Kidney tubule cell (primary cell): ENCODE results near the gene CBR1.
"Not testable (repeated sequence)": the region's sequence is repeated elsewhere in the genome, so short reads cannot be mapped to it uniquely, and the experiment has no call there.

Experiments
- DNase-seq: peaks from one replicate; pipeline ENCODE4 v3.0.0-alpha.2; 2018; ENCODE audit warnings: low spot score

CBR1 gene

DNA sequence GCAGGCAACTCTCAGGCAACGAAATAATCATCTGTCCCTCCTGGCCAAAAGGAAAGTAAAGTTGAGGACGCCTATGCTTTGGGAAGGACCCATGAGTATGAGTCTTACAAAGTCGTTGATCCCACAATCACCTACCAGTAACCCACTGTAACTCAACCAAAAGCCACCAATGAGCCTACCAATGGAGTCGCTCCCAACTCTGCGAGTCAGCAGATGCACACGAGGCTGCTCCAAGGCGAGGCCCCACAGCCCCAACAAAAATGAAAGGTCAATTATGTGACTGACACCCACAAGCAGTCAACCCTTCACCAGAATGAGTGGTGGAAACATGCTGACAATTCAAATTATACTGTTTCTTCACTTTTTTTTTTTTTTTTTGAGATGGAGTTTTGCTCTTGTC lies 21.5 kb upstream of the CBR1 start:
- no peak for DNase-seq

DNA sequence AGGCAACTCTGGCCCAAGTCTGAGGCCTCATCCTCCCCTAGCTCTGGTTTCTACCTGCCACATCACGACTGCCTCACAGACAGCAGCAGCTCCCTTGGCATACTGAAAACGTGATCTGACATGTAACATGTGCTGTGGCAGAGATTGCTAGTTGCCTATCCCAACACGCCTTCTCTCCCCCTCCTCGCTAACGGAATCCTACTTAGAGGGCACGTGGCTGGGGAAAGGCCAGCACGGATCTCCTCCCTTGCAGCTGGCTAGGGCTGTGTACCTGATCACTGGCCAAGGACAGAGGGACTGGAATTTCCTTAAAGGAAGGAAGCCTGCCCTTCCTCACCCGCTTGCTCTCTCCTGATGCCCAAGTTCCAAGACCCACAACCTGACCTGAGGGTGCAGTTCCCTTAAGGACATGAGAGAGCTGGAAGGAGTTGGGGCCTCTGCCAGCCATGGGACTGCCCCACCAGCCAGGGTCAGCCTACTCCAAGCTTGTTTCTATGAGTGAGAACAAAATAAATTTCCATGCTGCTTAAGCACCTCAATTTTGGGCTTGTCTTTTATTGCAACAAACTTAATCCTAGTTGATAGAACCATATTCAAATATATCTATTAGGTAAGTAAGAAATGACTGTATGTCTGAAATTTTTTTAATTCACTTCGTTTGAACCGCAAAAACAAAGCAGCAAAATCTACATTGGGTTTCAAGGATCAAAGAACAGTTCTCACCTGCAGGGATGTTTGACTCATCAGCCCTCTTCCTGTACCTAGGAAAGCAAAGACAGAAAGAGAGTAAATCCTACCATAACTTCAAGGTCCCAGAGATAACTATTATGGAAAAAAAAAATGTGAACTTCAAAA lies 16.7 kb upstream of the CBR1 start:
- DNase-seq, result no peak

DNA sequence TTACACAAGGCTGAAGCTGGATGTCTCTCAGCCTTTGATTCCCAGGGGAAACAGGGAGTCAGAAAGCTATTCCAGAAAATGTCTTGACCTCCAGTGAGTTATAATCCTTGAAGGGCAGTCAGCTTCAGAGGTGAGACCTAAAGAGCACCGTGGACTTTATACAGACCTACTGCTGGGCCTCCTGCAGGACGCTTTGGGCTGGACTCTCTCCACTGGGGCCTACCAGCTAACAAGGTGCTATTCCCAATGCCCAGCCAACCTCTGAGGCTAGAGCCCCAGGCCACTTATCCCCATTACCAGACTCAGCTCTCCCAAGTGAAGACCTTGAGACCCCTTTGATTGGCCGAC lies 16.1 kb upstream of the CBR1 start:
- no peak for DNase-seq

DNA sequence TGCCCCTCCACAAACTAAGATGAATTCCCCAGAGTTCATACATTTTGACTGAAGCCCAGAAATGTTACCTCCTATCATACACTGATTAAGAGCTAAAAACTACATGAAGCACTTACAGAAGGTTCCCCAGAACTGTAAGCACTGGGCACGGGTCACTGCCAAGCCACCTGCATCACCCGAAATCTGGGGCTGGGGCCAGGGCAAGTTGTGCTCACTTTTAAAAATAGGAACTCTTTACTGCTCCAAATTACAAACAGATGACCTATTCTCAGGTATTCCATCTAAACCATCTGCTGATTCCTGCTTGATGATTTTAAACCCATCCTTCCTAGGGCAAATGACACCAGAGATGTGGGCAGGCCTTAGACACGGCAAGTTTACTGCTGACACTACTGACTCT lies 14.3 kb upstream of the CBR1 start:
- no peak for DNase-seq

DNA sequence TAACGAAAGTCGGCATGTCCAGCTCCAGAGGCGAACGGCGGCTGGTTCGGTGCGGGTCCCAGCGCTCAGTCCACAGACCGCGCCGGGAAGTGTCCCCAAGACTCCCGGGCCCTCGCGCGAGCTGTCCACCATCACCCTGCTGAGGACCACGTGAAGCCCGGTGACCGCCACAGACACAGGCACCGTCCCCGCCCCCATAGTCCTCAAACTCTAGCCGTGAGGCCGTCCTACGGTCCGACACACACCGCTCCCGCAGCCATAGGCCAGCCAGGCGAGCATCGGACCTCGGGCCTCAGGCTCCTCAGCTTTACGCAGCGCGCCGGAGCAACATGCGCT lies 10.0 kb upstream of the CBR1 start:
- no peak for DNase-seq

DNA sequence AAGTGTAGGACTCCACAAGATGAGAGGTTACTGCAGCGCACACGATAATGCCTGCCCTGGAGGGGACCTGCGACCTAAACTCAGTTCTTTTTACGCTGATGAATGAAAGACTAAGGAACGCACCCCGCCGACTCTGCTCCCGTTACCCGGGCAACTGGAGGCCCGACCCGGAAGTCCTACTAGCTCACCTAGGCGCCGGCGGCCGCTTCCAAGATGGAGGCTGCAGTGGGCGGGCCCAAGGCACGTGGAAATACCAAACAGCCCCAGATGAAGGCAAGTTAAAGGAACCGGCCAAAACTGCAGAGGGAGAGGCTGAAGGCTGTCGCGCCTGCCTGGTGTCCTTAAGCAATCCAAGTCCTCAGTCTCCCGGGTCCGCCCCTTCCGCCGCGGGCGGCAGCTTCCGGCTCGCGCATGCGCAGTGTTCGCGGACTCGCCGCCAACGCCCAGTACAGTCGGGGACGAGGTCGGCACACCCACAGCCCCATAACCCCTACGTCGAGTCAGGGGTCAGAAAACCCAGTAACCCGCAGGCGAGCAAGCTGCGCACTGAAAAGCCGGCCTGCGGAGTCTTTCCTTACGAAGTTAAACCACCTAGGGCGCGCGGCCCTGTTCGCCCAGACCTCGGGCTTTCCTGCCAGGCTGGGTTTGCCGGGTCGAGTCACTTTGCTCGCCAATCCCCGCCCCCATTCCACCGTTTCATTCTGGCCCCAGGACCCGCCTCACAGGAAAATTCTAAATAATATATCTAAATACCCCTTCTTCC lies 9.5 kb upstream of the CBR1 start, which contains the start of gene SETD4:
TSS of gene SETD4 (minus strand) at position 368 of the 763 bp plus-strand sequence. CDS start 1,638 bp downstream, outside the sequence.
- DNase-seq, result peak; percentile 96

DNA sequence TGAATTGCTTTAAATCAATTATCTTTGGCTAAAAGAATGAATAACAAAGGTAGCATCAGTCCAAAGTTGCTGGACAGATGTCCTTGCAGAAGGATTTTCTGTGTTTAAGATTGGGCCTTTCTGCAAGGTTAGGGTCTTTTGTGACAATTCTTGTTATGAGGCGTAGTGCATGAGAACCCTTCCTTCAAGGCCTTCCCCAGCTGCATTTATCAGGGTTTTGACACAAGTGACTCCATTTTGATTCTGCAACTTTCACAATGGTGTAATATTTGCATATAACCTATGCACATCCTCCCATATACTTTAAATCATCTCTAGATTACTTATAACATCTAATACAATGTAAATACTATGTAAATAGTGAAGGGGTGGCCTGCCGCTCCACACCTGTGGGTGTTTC lies 8.4 kb upstream of the CBR1 start:
- DNase-seq, result no peak

DNA sequence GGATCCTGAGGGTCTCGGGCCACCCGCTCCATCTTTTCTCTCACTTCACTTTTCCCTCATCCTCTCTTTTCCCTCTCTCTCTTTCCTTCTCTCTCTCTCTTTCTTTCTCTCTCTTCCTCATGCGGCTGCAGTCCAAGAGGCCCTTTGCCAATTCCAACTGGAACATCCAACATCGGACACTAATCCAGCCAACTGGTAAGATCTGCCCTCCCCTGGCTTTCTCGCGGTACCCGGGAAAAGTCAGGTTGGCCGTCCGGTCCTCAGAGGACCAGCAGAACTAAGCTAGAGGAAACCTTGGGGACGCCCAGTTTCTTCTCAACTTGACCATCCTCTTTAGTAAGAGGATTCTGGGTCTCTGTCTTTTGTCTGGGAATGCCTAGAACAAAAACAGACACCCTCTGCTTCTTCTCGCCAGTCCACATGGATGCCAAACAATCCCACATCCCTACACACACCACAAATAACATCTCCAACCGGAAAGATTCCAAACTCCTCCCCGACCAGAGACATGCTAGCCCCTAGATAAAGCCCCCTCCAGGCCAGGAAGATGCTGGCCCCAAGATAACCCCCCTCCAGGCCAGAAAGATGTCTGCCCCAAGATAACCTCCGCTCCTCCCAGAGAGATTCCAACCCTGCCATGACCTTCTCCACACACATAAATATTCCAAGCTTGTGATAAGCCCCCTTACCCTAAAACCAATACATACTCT lies 6.3 kb upstream of the CBR1 start:
- DNase-seq, result no peak

DNA sequence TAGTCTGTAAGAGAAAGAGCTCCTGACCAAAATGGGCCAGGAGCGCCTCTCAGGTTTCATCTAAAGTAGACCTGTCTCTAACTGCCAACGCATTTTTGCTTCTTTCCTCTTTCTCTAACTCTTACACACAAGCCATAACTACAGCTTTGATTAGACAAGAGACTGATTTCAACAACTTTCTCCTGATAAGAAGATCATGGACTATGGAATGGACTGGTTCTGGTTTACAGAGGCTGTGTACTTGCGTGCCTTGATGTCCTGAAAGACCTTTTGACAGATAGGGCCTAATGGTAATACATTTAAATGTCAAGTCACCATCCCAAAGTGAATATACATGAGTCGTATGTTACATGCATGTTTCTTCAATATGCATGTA lies 5.8 kb upstream of the CBR1 start:
- DNase-seq, result no peak

DNA sequence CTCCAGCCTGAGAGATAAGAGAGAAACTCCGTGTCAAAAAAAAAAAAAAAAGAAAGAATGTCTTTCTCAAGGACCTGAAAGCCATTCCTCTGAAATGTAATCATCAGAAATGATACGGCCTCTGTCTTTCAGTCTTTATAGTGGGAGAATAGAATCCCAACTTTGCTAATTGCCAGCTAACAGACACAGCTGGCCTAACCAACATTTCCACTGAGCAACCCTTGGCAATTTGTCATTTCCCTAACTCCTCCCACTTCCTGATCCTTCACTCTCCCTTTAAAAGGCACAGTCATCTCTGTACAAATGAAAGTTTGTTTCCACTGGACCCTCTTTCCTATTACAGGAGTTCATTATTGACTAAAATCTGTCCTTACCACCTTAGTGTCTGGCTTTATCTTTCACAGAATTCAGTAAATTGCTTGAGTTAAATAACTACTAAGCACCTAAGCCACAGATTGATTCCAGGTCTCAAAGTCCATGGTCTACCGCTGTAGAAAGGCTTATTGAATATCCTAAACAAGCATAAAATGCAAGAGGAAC lies 4.3 kb upstream of the CBR1 start:
- DNase-seq, result peak; percentile 45

DNA sequence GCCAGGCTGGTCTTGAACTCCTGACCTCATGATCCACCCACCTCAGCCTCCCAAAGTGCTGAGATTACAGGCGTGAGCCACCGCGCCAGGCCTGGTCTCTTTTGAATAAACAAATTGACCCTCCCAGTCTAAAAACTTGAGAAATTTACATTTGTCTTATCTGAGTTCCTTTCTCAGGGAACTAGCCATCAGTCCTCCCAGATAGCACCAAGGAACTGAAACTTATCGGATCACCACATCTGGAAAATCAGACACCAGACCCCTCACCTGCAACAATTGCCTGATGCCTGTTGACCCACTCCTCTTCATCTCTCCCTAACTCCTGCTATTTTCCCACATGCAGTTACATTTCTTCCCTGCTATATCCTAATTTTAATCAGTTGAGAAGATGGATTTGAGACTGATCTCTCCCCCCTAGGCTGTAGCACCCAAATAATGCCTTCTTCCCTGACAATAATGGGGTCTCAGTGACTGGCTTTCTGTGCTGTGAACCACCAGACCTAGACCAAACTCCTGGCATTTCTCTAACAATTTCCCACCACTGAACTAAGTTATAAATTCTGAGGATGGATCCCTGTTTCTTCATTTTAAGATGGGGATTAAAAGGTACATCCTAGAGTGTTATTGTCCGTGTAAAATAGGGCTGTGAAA lies 951 bp upstream of the CBR1 start:
- no peak for DNase-seq

DNA sequence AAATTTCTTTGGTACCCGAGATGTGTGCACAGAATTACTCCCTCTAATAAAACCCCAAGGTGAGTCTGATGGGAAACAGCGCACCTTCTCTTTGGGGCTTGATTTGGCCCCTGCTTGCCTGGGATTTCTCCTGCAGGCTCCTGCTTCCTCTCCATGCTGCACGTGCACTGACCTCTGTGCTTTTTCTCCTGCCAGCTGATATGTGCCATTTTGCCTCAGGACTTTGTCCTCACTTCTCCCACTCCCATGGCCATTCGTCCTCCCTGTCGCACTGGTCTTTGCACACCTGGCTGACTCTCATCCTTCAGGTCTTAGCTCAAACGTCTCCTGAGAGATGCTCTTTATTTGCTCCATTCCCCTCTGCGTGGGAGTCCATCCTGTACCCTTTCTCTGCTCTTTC lies 1.2 kb downstream of the CBR1 start:
- DNase-seq, result no peak

DNA sequence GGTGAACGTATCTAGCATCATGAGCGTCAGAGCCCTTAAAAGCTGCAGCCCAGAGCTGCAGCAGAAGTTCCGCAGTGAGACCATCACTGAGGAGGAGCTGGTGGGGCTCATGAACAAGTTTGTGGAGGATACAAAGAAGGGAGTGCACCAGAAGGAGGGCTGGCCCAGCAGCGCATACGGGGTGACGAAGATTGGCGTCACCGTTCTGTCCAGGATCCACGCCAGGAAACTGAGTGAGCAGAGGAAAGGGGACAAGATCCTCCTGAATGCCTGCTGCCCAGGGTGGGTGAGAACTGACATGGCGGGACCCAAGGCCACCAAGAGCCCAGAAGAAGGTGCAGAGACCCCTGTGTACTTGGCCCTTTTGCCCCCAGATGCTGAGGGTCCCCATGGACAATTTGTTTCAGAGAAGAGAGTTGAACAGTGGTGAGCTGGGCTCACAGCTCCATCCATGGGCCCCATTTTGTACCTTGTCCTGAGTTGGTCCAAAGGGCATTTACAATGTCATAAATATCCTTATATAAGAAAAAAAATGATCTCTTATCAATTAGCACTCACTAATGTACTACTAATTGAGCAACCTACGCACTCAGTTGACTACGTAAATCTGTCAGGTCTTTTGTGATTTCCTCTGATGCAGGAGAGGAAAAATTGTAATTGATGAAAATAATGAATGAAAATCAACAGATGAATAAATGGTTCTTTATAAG lies 2.8 kb downstream of the CBR1 start:
- DNase-seq, result no peak

DNA sequence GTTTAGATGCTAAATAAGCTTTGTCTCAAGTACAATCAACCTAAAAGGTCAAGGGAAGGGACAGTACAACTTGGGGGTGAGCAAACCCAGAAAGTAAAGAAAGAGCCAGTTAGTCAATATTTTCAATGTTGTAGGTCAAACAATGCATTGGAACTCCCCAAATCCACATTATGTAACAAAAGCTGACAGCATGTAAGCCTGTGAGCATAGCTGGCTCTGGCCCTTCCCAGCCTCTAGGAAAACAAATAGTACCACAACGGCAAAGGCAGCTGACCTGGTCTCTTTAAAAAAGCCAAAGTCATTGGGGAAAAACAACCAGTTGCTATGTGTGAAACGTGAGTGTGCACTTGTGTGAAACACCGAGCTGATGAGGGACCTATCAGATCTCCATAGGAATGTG lies 3.4 kb downstream of the CBR1 start:
- DNase-seq, result no peak

DNA sequence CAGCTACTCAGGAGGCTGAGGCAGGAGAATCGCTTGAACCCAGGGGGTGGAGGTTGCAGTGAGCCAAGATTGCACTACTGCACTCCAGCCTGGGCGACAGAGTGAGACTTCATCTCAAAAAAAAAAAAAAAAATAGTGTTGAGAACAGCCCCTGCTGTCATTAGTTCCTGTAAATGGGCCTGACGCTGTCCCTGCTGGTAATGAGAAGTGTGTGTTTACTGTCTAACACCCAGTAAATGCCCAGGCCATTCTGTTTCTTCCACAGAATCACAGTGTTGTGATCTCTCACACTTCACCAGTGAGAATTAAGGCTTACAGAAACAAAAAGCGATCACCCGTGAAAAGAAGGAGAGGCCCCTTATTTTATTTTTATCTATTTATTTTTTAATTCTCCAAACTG lies 4.1 kb downstream of the CBR1 start:
- DNase-seq, result not testable (repeated sequence)

DNA sequence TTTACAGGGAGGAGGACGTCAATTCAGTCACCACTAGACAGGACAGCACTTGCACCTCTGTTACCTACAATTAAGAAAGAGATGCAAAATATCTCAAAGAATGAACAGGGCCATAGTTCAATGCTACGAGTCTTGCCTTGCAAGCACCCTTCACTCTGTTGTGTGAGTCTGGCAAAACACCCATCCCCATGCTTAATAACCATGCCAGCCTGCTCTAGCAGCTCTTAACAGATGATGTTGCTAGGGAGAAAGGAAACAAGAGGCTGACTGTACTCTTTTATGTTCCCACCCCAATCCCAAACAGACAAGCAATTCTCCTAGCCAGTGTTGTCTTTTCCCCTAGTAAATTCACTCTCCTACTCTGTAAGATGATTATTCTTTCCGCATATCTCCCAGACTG lies 5.3 kb downstream of the CBR1 start:
- no peak for DNase-seq

DNA sequence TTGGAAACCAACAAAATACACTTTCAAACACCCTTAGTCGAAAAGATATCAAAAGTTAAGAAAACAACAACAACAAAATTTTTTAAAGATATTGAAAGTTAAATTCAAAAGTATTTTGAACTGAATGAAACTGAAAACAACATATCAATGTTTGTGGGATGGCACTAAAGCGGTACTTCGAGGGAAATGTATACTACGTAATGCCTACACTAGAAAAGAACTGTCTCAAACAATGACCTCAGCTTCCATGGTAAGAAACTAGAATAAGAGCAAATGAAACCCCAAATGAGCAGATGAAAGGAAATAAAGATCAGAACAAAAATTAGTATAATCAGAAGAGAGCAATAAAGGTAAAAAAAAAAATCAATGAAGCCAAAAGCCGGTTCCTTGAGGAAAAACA lies 6.1 kb downstream of the CBR1 start:
- no peak for DNase-seq

DNA sequence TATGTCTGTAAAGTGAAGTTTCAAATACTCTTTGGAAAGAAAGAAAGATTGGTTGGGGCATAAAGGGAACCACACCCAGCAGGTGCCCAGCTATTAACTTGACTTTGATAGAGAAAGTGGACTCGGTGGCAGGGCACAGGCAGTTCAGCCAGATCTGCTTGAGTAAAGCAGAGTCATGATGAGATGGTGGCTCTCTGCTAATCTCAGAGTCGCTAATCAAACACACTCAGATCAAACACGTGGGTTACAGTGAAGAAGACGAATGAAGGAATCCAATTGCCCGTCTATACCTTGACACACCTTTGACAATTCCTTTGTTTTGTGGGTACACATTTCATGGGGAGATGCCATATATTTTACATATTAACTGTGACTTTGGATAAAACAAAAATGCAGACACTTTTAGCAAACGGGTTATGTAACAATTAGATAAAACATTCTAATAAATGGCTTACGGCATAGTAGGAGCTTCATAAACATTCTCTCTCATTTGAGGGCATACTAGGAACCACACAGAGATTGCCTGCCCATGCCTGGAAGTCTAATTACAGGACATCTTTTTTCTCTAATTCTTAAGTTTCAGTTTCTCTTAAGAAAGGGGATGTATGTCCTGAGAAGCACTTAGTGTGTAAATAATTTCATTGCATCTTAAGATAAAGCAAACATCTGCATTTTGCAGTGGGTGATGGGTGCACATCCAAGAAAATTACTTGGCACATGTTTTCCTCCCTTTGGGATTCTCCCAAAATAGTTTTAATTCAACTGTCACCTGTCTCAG lies 7.2 kb downstream of the CBR1 start:
- no peak for DNase-seq

DNA sequence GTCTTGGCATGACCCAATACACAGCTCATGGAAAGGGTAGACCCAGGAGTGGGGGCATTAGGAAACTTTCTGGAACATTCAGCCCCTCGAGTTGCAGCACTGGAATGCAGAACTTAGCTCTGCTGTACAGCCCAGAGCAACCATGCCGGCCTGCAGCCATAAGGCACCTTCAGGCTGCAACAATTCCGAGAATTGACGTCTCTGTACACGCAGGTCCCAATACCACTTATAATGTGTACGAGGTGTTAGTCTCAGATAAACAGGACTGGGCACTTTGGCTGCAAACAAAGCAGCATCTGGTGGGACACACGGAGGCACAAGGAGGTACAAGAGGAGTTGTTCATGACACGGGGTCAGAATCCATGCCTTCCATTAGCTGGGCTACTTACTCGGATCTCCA lies 7.9 kb downstream of the CBR1 start:
- DNase-seq, result no peak

DNA sequence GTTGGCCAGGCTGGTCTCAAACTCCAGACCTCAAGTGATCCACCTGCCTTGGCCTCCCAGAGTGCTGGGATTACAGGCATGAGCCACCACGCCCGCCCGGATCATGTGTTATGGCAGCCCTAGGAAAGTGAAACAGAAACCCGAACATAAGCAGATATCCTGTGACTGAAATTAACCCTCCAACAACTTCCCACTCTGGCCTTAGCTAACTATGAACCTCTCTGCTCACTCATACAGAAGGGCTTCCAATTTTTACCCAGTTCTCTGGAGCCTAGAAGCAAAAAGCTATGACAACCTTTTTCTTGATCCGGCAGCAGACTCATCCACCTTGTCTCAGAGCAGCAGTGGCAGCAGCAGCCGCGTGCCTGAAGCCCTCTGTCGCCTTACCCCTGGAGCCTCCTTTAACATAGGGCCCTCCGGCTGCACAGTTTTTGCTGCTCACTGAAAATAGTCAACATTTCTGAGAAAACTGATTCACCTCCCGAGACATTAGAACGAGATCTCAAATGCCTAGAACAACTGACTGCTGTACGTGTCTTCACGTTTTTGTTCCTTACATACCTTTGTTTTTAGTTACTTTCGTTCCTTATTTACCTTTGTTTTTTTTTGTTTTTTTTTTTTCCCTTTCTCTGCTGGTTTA lies 9.3 kb downstream of the CBR1 start:
- DNase-seq, result peak; percentile 48
